ENCODE measurements around the gene FAM72D. TPM values are rescaled to one million over a fixed set of nuclear protein-coding genes. Genes with fewer than 3 reads are reported as not detected.
A peak's percentile ranks its signal among the peaks of the same experiment; 100 is the strongest.
"Not testable (repeated sequence)": the region's sequence is repeated elsewhere in the genome, so short reads cannot be mapped to it uniquely, and the experiment has no call there.

FAM72D gene
- total and polyA plus RNA-seq, 7 donors: 0.03 to 0.05 TPM; not detected in 5

GRCh38 chr1:145123992-145124641 is 28.3 kb downstream of the FAM72D start:
- H3K27me3 ChIP-seq (ENCODE audit: insufficient read depth in 3 of 3, low read length in 2 of 3); H3K4me1 ChIP-seq; DNase-seq; intact Hi-C loops (cut with DNase I); H3K4me3 ChIP-seq; H3K36me3 ChIP-seq (ENCODE audit: insufficient read depth in 1 of 2, low read depth in 1 of 2); H3K9me3 ChIP-seq; H3K27ac ChIP-seq: not testable (repeated sequence)
- WGBS, 3 donors: no CpG with 5 or more reads among the region's 7 CpGs
- ATAC-seq: peak in 1 of 4 donors; percentile 60

GRCh38 chr1:145125112-145125511 is 29.3 kb downstream of the FAM72D start:
- H3K4me3 ChIP-seq; DNase-seq; intact Hi-C loops (cut with DNase I); ATAC-seq; H3K36me3 ChIP-seq (ENCODE audit: insufficient read depth in 1 of 2, low read depth in 1 of 2); H3K27me3 ChIP-seq (ENCODE audit: insufficient read depth in 3 of 3, low read length in 2 of 3); H3K27ac ChIP-seq; H3K9me3 ChIP-seq; H3K4me1 ChIP-seq: not testable (repeated sequence)
- WGBS, 3 donors: no CpG with 5 or more reads among the region's 1 CpG

GRCh38 chr1:145127144-145127543 is 31.4 kb downstream of the FAM72D start:
- intact Hi-C loops (cut with DNase I); H3K27ac ChIP-seq; H3K4me1 ChIP-seq; H3K27me3 ChIP-seq (ENCODE audit: insufficient read depth in 3 of 3, low read length in 2 of 3); H3K4me3 ChIP-seq; ATAC-seq; H3K9me3 ChIP-seq; DNase-seq; H3K36me3 ChIP-seq (ENCODE audit: insufficient read depth in 1 of 2, low read depth in 1 of 2): not testable (repeated sequence)

GRCh38 chr1:145128697-145129469 is 33.1 kb downstream of the FAM72D start:
- H3K27ac ChIP-seq; H3K4me3 ChIP-seq; H3K36me3 ChIP-seq (ENCODE audit: insufficient read depth in 1 of 2, low read depth in 1 of 2); H3K4me1 ChIP-seq; intact Hi-C loops (cut with DNase I); H3K27me3 ChIP-seq (ENCODE audit: insufficient read depth in 3 of 3, low read length in 2 of 3); H3K9me3 ChIP-seq: not testable (repeated sequence)
- DNase-seq (peak; percentile 9 to 35), ATAC-seq (peak in 2 of 4 donors; percentile 39 to 64)
- WGBS, 3 donors: 45 to 63% (median 57%) methylated on average over 12 to 13 of the region's 14 CpGs

GRCh38 chr1:145134476-145134875 is 38.7 kb downstream of the FAM72D start:
- H3K27me3 ChIP-seq (ENCODE audit: insufficient read depth in 3 of 3, low read length in 2 of 3); H3K27ac ChIP-seq; ATAC-seq; intact Hi-C loops (cut with DNase I); H3K4me1 ChIP-seq; H3K4me3 ChIP-seq; H3K36me3 ChIP-seq (ENCODE audit: insufficient read depth in 1 of 2, low read depth in 1 of 2); H3K9me3 ChIP-seq; DNase-seq: not testable (repeated sequence)
- WGBS, 3 donors: no CpG with 5 or more reads among the region's 1 CpG

GRCh38 chr1:145140549-145140948 is 44.8 kb downstream of the FAM72D start:
- intact Hi-C loops (cut with DNase I); H3K27ac ChIP-seq; H3K27me3 ChIP-seq (ENCODE audit: insufficient read depth in 3 of 3, low read length in 2 of 3); H3K4me3 ChIP-seq; H3K36me3 ChIP-seq (ENCODE audit: insufficient read depth in 1 of 2, low read depth in 1 of 2); DNase-seq; H3K4me1 ChIP-seq; ATAC-seq; H3K9me3 ChIP-seq: not testable (repeated sequence)
- WGBS, 3 donors: 33 to 63% methylated on average over 1 of the region's 2 CpGs; no CpG with 5 or more reads in 1 of the 3 donors

GRCh38 chr1:145144264-145144913 is 48.6 kb downstream of the FAM72D start:
- WGBS, 3 donors: 43 to 50% (median 50%) methylated on average over 1 of the region's 3 CpGs
- H3K36me3 ChIP-seq (ENCODE audit: insufficient read depth in 1 of 2, low read depth in 1 of 2); ATAC-seq; H3K27ac ChIP-seq; DNase-seq; H3K4me3 ChIP-seq; H3K27me3 ChIP-seq (ENCODE audit: insufficient read depth in 3 of 3, low read length in 2 of 3); H3K4me1 ChIP-seq; H3K9me3 ChIP-seq; intact Hi-C loops (cut with DNase I): not testable (repeated sequence)

- H3K27me3 ChIP-seq (ENCODE audit: insufficient read depth in 3 of 3, low read length in 2 of 3); H3K4me3 ChIP-seq; H3K27ac ChIP-seq; DNase-seq; intact Hi-C loops (cut with DNase I); ATAC-seq; H3K9me3 ChIP-seq; H3K36me3 ChIP-seq (ENCODE audit: insufficient read depth in 1 of 2, low read depth in 1 of 2); H3K4me1 ChIP-seq: not testable (repeated sequence)
- WGBS, 3 donors: 82 to 97% (median 84%) methylated on average over 2 to 3 of the region's 4 CpGs
Observed at GRCh38 chr1:145146308-145146707, 50.5 kb downstream of the FAM72D start.

- H3K9me3 ChIP-seq; ATAC-seq; H3K27ac ChIP-seq; H3K4me3 ChIP-seq; intact Hi-C loops (cut with DNase I); H3K36me3 ChIP-seq (ENCODE audit: insufficient read depth in 1 of 2, low read depth in 1 of 2); DNase-seq; H3K27me3 ChIP-seq (ENCODE audit: insufficient read depth in 3 of 3, low read length in 2 of 3); H3K4me1 ChIP-seq: not testable (repeated sequence)
- WGBS, 3 donors: 39 to 59% (median 56%) methylated on average over 2 of the region's 4 CpGs
Observed at GRCh38 chr1:145147172-145147571, 51.4 kb downstream of the FAM72D start.

GRCh38 chr1:145155421-145155820 is 59.6 kb downstream of the FAM72D start:
- H3K4me3 ChIP-seq; DNase-seq; ATAC-seq; H3K9me3 ChIP-seq; H3K36me3 ChIP-seq (ENCODE audit: insufficient read depth in 1 of 2, low read depth in 1 of 2); intact Hi-C loops (cut with DNase I); H3K27me3 ChIP-seq (ENCODE audit: insufficient read depth in 3 of 3, low read length in 2 of 3); H3K4me1 ChIP-seq; H3K27ac ChIP-seq: not testable (repeated sequence)
- WGBS, 3 donors: no CpG with 5 or more reads among the region's 4 CpGs

GRCh38 chr1:145155873-145156272 is 60.1 kb downstream of the FAM72D start:
- H3K27ac ChIP-seq; H3K27me3 ChIP-seq (ENCODE audit: insufficient read depth in 3 of 3, low read length in 2 of 3); H3K9me3 ChIP-seq; ATAC-seq; H3K4me1 ChIP-seq; DNase-seq; H3K36me3 ChIP-seq (ENCODE audit: insufficient read depth in 1 of 2, low read depth in 1 of 2); intact Hi-C loops (cut with DNase I); H3K4me3 ChIP-seq: not testable (repeated sequence)
- 24 to 38% (median 34%) methylated on average over 3 to 5 of the region's 5 CpGs for WGBS, 3 donors
